Right cardiac atrium (tissue), 5 donors: ENCODE results near the gene RFC3. TPM values are rescaled to one million over a fixed set of nuclear protein-coding genes. Genes with fewer than 3 reads are reported as not detected.

Source experiments
- ATAC-seq, 2 donors: fragments of 200-7000 bp; cut with Tn5 transposase; one replicate each; pipeline versions ENCODE4 v1.8.0 to v1.9.1; 2020; ENCODE audit warnings: moderate library complexity in 2 of 2, mild to moderate bottlenecking in 1 of 2
- DNase-seq, 3 donors: peaks; one replicate each; pipeline ENCODE4 v3.0.0-alpha.2; 2020
- H3K27ac ChIP-seq: one replicate; pipeline ENCODE4 v1.5.1; 2013; ENCODE audit warnings: mild to moderate bottlenecking, low read length, control low read depth, moderate library complexity
- H3K27me3 ChIP-seq: one replicate; pipeline ENCODE4 v1.6.1; 2013; ENCODE audit not compliant: control insufficient read depth, insufficient read depth
- H3K4me1 ChIP-seq: one replicate; pipeline ENCODE4 v1.6.1; 2013; ENCODE audit warnings: low read length; ENCODE audit not compliant: control insufficient read depth, insufficient read depth
- H3K4me3 ChIP-seq: one replicate; pipeline ENCODE4 v1.5.1; 2013; ENCODE audit warnings: low read length, control low read depth
- H3K9me3 ChIP-seq: one replicate; pipeline ENCODE4 v1.6.1; 2013; ENCODE audit warnings: low read length; ENCODE audit not compliant: control insufficient read depth
- WGBS: extraction: QIAGEN DNeasy Blood & Tissue Kit; methylation state at CpG from one replicate; pipeline ENCODE4 v1.1.7; 2013; 5-methylcytosine and 5-hydroxymethylcytosine counted together
- intact Hi-C, 4 donors: fragments of 100-400 bp; cut with DNase I; formaldehyde crosslinking; loops; one replicate each; pipeline versions ENCODE4 v1.11.0 to v1.14.0; 2022 to 2023
- polyA plus RNA-seq: library from polyadenylated mRNA; stranded (reverse); fragments of 200-250 nt; gene quantifications from one replicate; pipeline ENCODE4 v1.2.3, GENCODE V29; 2013
- total RNA-seq, 4 donors: library from RNA; stranded (reverse); fragmentation: NEBNext Ultra II Directional; extraction: Animal tissue kit (Norgen Biotek cat#: 25700); gene quantifications; one replicate each; pipeline ENCODE4 v1.2.1, GENCODE V29; 2021
- donor health status: healthy with polysubstance abuse.
- donor health status: DM: no; HTN: yes; CAD: no.
- donor health status: DM: no; HTN: no; CAD: no.
- donor health status: DM: no; HTN: yes; CAD: no; lungs with severe emphysema.
- donor health status: DM: yes; HTN: yes; CAD: no.

The RFC3 gene
- total and polyA plus RNA-seq, 5 donors: 3.4 to 6.6 (median 4.1) TPM

DNA sequence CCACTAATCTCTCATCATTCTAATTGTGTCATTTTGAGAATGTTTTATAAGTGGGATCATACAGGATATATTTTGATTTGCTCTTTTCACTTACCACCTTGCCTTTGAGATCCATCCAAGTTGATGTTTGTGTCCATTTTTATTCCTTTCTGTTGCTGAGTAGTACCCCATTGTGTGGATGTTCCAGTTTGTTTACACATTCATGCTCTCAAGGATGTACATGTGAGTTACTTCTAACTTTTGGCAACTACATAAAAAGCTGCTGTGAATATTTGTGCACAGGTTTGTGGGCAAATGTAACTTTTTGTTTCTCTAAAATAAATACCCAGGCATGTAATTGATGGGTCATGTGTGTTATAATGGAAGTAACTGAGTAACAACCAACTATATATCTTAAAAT, 64.9 kb downstream of the RFC3 start:
- DNase-seq (no peak), ATAC-seq (no peak)
- Histone ChIP-seq H3K27ac (no peak overlapping the region), H3K4me3 (no peak overlapping the region), H3K4me1 (no peaks in the 10 kb centered on the region), H3K27me3 (no peaks in the 10 kb centered on the region), H3K9me3 (no peaks in the 10 kb centered on the region)
- intact Hi-C loops: no loop called here

DNA sequence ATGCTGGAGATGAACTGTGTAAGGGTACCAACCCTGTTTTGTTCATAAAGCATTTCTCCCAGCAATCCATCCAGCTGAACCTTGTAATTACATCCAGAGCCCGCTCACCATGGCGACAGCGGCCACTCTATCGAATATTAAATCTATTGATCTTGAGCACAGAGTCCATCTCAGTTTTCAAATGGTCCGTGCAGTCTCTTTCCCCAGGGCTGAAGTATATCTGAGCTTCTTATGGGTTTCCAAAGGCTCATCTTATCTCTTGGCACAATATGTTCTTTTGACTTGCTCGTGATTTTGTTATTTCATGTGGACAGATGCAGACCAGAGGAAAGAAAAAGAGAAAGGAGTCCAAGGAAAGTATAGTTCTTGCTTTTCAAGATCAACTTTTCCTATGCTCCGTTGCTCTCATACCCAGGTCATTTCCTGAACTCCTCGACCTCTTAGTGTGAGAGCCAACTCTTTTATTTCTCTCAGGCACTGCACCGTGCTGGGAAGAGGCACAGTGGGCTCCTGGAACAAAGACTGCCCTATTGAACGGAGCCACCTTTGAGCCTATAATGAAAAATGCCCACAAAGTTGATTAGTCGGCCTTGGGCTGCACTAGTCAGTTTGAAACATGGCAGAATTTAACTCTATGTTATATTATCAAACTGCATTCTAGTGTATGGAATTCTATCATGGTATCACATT, 66.7 kb downstream of the RFC3 start:
- WGBS: 63% methylated on average over 11 of the region's 11 CpGs
- no peak overlapping the region for H3K27ac ChIP-seq
- H3K4me1 ChIP-seq: no peaks in the 10 kb centered on the region
- no peak for DNase-seq
- H3K4me3 ChIP-seq: no peak overlapping the region
- no peak for ATAC-seq
- H3K27me3 ChIP-seq: no peaks in the 10 kb centered on the region
- intact Hi-C loops: no loop called here
- H3K9me3 ChIP-seq: no peaks in the 10 kb centered on the region
